Astrocyte (in vitro differentiated cells and primary cell): ENCODE measurements around the gene KCNH4. TPM values are rescaled to one million over a fixed set of nuclear protein-coding genes. Genes with fewer than 3 reads are reported as not detected.

Experiments used
- DNase-seq: peaks from one replicate; pipeline ENCODE4 v3.0.0-alpha.2; 2010; ENCODE audit warnings: low read depth
- FAIRE-seq: peaks from 2 replicates; lab custom pipeline; 2011; peaks lifted over from hg19 to GRCh38; lab: Jason Lieb, UNC
- H2AFZ ChIP-seq: 2 replicates; pipeline ENCODE4 v1.6.0; 2012; ENCODE audit warnings: low read depth, low read length, inconsistent platforms
- H3K27ac ChIP-seq: 2 replicates; pipeline ENCODE4 v1.5.1; 2011; ENCODE audit warnings: low read depth, low read length, inconsistent platforms
- H3K27me3 ChIP-seq: 2 replicates; pipeline ENCODE4 v1.6.0; 2011; ENCODE audit warnings: low read length, inconsistent platforms; ENCODE audit not compliant: insufficient read depth
- H3K36me3 ChIP-seq: 2 replicates; pipeline ENCODE4 v1.5.1; 2011; ENCODE audit warnings: low read length, inconsistent platforms; ENCODE audit not compliant: insufficient read depth
- H3K4me1 ChIP-seq: 2 replicates; pipeline ENCODE4 v1.5.1; 2011; ENCODE audit warnings: low read length, inconsistent platforms; ENCODE audit not compliant: insufficient read depth
- H3K4me2 ChIP-seq: 2 replicates; pipeline ENCODE4 v1.6.0; 2012; ENCODE audit warnings: low read length, inconsistent platforms
- H3K4me3 ChIP-seq: 2 replicates; pipeline ENCODE4 v1.5.1; 2011; ENCODE audit warnings: low read depth, mild to moderate bottlenecking, low read length, inconsistent platforms; ENCODE audit not compliant: insufficient read depth
- H3K79me2 ChIP-seq: 2 replicates; pipeline ENCODE4 v1.6.0; 2012; ENCODE audit warnings: mild to moderate bottlenecking, low read length, inconsistent platforms; ENCODE audit not compliant: insufficient read depth
- H3K9ac ChIP-seq: 2 replicates; pipeline ENCODE4 v1.6.0; 2012; ENCODE audit warnings: mild to moderate bottlenecking, low read length, inconsistent platforms
- H3K9me3 ChIP-seq: 2 replicates; pipeline ENCODE4 v1.5.1; 2012; ENCODE audit warnings: low read depth, mild to moderate bottlenecking, low read length, inconsistent platforms; ENCODE audit not compliant: insufficient read depth
- H4K20me1 ChIP-seq: 2 replicates; pipeline ENCODE4 v1.6.0; 2012; ENCODE audit warnings: low read length, inconsistent platforms; ENCODE audit not compliant: insufficient read depth
- H3K27ac Mint-ChIP-seq: one replicate; pipeline ENCODE4 v1.8.0; 2021; ENCODE audit warnings: mild to moderate bottlenecking, mixed read lengths; ENCODE audit not compliant: unreplicated experiment
- H3K27me3 Mint-ChIP-seq: one replicate; pipeline ENCODE4 v1.8.0; 2021; ENCODE audit warnings: low read depth, mixed read lengths; ENCODE audit not compliant: unreplicated experiment
- H3K36me3 Mint-ChIP-seq: one replicate; pipeline ENCODE4 v1.8.0; 2021; ENCODE audit warnings: low read depth, mixed read lengths; ENCODE audit not compliant: unreplicated experiment
- H3K4me1 Mint-ChIP-seq: one replicate; pipeline ENCODE4 v1.8.0; 2021; ENCODE audit warnings: low read depth, mixed read lengths; ENCODE audit not compliant: unreplicated experiment
- H3K4me3 Mint-ChIP-seq: one replicate; pipeline ENCODE4 v1.8.0; 2021; ENCODE audit warnings: mild to moderate bottlenecking, moderate library complexity, mixed read lengths; ENCODE audit not compliant: unreplicated experiment
- H3K9me3 Mint-ChIP-seq: one replicate; pipeline ENCODE4 v1.8.0; 2021; ENCODE audit warnings: mild to moderate bottlenecking, mixed read lengths; ENCODE audit not compliant: unreplicated experiment
- EZH2 ChIP-seq: IDR thresholded peaks from 2 replicates; pipeline ENCODE4 v1.6.1; 2012; ENCODE audit warnings: mild to moderate bottlenecking, low read length, inconsistent platforms; ENCODE audit not compliant: insufficient read depth
- total RNA-seq: library from RNA; stranded (reverse); gene quantifications from 2 replicates; pipeline ENCODE4 v1.2.1, GENCODE V29; 2021
- TF ChIP-seq, protein P1 (sequence below): IDR thresholded peaks from 2 replicates; pipeline ENCODE4 v1.5.1; 2011; ENCODE audit warnings: low read depth, mild to moderate bottlenecking, inconsistent platforms, low read length, moderate library complexity; ENCODE audit not compliant: insufficient read depth

Gene KCNH4
- total RNA-seq, 1 donor from 2014 or later: not detected

- FAIRE-seq (no peak), DNase-seq (no peak)
- Histone ChIP-seq H3K4me3 (no peak overlapping the region), H3K9ac (no peak overlapping the region), H3K27ac (no peak overlapping the region), H3K9me3 (no peaks in the 10 kb centered on the region), H3K4me1 (peaks cover under 1% of the 10 kb centered on the region), H3K4me2 (no peak overlapping the region), H3K79me2 (peaks cover 18% of the 10 kb centered on the region), H2AFZ (no peak overlapping the region), H3K36me3 (peaks cover 27% of the 10 kb centered on the region), H3K27me3 (no peaks in the 10 kb centered on the region), H4K20me1 (peaks cover 31% of the 10 kb centered on the region)
- H3K9me3 Mint-ChIP-seq: no peaks in the 10 kb centered on the region
- no peak for TF ChIP-seq EZH2
- TF ChIP-seq, protein P1, sequence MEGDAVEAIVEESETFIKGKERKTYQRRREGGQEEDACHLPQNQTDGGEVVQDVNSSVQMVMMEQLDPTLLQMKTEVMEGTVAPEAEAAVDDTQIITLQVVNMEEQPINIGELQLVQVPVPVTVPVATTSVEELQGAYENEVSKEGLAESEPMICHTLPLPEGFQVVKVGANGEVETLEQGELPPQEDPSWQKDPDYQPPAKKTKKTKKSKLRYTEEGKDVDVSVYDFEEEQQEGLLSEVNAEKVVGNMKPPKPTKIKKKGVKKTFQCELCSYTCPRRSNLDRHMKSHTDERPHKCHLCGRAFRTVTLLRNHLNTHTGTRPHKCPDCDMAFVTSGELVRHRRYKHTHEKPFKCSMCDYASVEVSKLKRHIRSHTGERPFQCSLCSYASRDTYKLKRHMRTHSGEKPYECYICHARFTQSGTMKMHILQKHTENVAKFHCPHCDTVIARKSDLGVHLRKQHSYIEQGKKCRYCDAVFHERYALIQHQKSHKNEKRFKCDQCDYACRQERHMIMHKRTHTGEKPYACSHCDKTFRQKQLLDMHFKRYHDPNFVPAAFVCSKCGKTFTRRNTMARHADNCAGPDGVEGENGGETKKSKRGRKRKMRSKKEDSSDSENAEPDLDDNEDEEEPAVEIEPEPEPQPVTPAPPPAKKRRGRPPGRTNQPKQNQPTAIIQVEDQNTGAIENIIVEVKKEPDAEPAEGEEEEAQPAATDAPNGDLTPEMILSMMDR: no peak
- peaks cover 20% of the 10 kb centered on the region for H3K4me1 Mint-ChIP-seq
- no peaks in the 10 kb centered on the region for H3K27me3 Mint-ChIP-seq
- peaks cover 16% of the 10 kb centered on the region for H3K36me3 Mint-ChIP-seq
- no peak overlapping the region for H3K4me3 Mint-ChIP-seq
- H3K27ac Mint-ChIP-seq: no peak overlapping the region
Observed at GRCh38 chr17:42125565-42125964, 55.4 kb downstream of the KCNH4 start.

DNA sequence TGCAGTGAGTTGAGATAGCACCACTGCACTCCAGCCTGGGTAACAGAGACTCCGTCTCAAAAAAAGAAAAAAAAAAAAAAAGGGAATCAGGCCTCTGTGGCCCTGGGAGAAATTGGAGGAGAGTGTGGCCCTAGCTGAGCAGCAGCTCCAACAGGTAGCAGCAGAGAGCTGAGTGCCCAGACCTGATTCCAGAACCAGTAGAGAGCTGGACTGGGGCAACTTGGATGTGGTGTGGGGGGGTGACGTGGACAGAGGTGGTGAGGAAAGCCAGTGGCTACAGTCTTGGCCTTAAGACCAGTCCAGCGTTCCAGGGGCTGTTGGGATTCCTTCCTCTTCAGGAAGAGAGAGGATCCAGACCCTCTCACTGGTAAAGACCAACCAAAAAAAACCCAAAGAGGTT, 56.7 kb downstream of the KCNH4 start:
- FAIRE-seq: no peak
- no peak overlapping the region for H3K9ac ChIP-seq
- Mint-ChIP-seq H3K36me3 (peaks cover 16% of the 10 kb centered on the region), H3K4me3 (no peak overlapping the region), H3K27ac (no peak overlapping the region), H3K27me3 (no peaks in the 10 kb centered on the region), H3K9me3 (no peaks in the 10 kb centered on the region), H3K4me1 (peaks cover 13% of the 10 kb centered on the region)
- no peak overlapping the region for H2AFZ ChIP-seq
- H3K36me3 ChIP-seq: peaks cover 20% of the 10 kb centered on the region
- H3K4me2 ChIP-seq: no peak overlapping the region
- TF ChIP-seq, protein P1: no peak
- TF ChIP-seq EZH2: no peak
- no peaks in the 10 kb centered on the region for H3K27me3 ChIP-seq
- peaks cover 4% of the 10 kb centered on the region for H3K4me1 ChIP-seq
- H3K79me2 ChIP-seq: peaks cover 5% of the 10 kb centered on the region
- no peaks in the 10 kb centered on the region for H3K9me3 ChIP-seq
- no peak for DNase-seq
- H4K20me1 ChIP-seq: peaks cover 18% of the 10 kb centered on the region
- H3K27ac ChIP-seq: no peak overlapping the region
- no peak overlapping the region for H3K4me3 ChIP-seq

GRCh38 chr17:42122371-42123303, 58.3 kb downstream of the KCNH4 start, which contains the start of gene HSPB9:
Gene HSPB9, plus strand, starts transcription at chr17:42122804. Its CDS starts 47 bp downstream, at chr17:42122851.
- H3K4me3 ChIP-seq: no peak within 1 kb of the TSS
- peaks cover 10% of the 10 kb centered on the region for H4K20me1 ChIP-seq
- Mint-ChIP-seq H3K27me3 (no peaks in the 10 kb centered on the region), H3K9me3 (no peaks in the 10 kb centered on the region), H3K4me1 (peaks cover 3% of the 10 kb centered on the region), H3K36me3 (peaks cover 6% of the 10 kb centered on the region), H3K4me3 (peak within 1 kb of the TSS; percentile 73), H3K27ac (peak within 1 kb of the TSS; percentile 78)
- no peak within 1 kb of the TSS for H3K9ac ChIP-seq
- TF ChIP-seq EZH2: no peak
- TF ChIP-seq, protein P1: no peak
- H3K9me3 ChIP-seq: no peaks in the 10 kb centered on the region
- H3K4me2 ChIP-seq: peak within 1 kb of the TSS; percentile 79
- H3K27ac ChIP-seq: no peak within 1 kb of the TSS
- no peak within 1 kb of the TSS for H2AFZ ChIP-seq
- no peaks in the 10 kb centered on the region for H3K79me2 ChIP-seq
- no peaks in the 10 kb centered on the region for H3K27me3 ChIP-seq
- H3K4me1 ChIP-seq: peaks cover 4% of the 10 kb centered on the region
- no peak for DNase-seq
- H3K36me3 ChIP-seq: peaks cover 8% of the 10 kb centered on the region
- FAIRE-seq: no peak
